Measurements from ENCODE around the gene B2M.
"Not testable (repeated sequence)": the region's sequence is repeated elsewhere in the genome, so short reads cannot be mapped to it uniquely, and the experiment has no call there.

B2M gene

GRCh38 chr15:44675911-44676310 is 35.4 kb upstream of the B2M start:
- Histone ChIP-seq H3K27ac (no peak overlapping the region), H3K4me1 (ENCODE audit: control insufficient read depth in 1 of 2, insufficient read depth in 1 of 2, low read depth in 1 of 2, low read length in 1 of 2) (no peaks in the 10 kb centered on the region)
- TF ChIP-seq CTCF (IDR thresholded peaks at IDR 0.05): no peak

GRCh38 chr15:44676676-44677075 is 34.6 kb upstream of the B2M start:
- Histone ChIP-seq H3K36me3 (no peaks in the 10 kb centered on the region), H3K4me3 (ENCODE audit: low read depth in 1 of 2, low read length in 1 of 2) (no peak overlapping the region), H3K27ac (no peak overlapping the region), H3K4me1 (ENCODE audit: control insufficient read depth in 1 of 2, insufficient read depth in 1 of 2, low read depth in 1 of 2, low read length in 1 of 2) (peaks cover 0 to under 1% of the 10 kb centered on the region in 2 experiments), H3K27me3 (no peaks in the 10 kb centered on the region), H3K9me3 (no peaks in the 10 kb centered on the region)
- TF ChIP-seq CTCF (IDR thresholded peaks at IDR 0.05): no peak

More at GRCh38 chr15:44675911-44676310, 35.4 kb upstream of the B2M start:
- Histone ChIP-seq H3K9me3 (no peaks in the 10 kb centered on the region), H3K27me3 (no peaks in the 10 kb centered on the region), H3K36me3 (no peaks in the 10 kb centered on the region), H3K4me3 (ENCODE audit: low read depth in 1 of 2, low read length in 1 of 2) (no peak overlapping the region)

DNA sequence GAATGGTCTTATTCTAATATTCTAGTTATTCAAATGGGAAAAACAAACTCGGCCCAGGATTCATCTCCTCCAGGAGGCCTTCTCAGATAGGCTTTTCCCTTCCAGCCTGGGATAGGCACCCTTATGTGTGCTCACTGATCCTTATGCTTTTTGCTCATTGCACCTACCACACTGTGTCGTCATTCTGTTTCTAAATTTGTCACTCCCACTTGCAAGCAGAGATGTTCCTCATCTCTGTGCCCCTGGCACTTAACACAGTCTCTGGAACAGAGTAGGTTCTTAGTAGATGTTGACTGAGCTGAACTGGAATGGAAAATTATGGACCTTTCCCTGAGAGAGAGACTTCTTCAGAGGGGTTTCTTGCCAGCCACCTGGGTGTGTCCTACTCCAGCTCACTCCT is 29.1 kb upstream of the B2M start:
- Histone ChIP-seq H3K4me1 (ENCODE audit: control insufficient read depth in 1 of 2, insufficient read depth in 1 of 2, low read depth in 1 of 2, low read length in 1 of 2) (peaks cover 16 to 20% of the 10 kb centered on the region in 2 experiments), H3K27me3 (no peaks in the 10 kb centered on the region), H3K27ac (peak overlapping the region; percentile 85), H3K9me3 (no peaks in the 10 kb centered on the region), H3K4me3 (ENCODE audit: low read depth in 1 of 2, low read length in 1 of 2) (peak overlapping the region in 1 of 2 experiments; percentile 8), H3K36me3 (no peaks in the 10 kb centered on the region)
- TF ChIP-seq CTCF (IDR thresholded peaks at IDR 0.05): no peak

GRCh38 chr15:44682809-44683682 is 28.3 kb upstream of the B2M start:
- H3K36me3 ChIP-seq, H3K9me3 ChIP-seq, H3K27me3 ChIP-seq: not testable (repeated sequence)
- Histone ChIP-seq H3K27ac (peak overlapping the region; percentile 85), H3K4me3 (ENCODE audit: low read depth in 1 of 2, low read length in 1 of 2) (peak overlapping the region in 1 of 2 experiments; percentile 30), H3K4me1 (ENCODE audit: control insufficient read depth in 1 of 2, insufficient read depth in 1 of 2, low read depth in 1 of 2, low read length in 1 of 2) (peaks cover 16 to 20% of the 10 kb centered on the region in 2 experiments)

- not testable (repeated sequence) for H3K27ac ChIP-seq; H3K36me3 ChIP-seq; H3K27me3 ChIP-seq; H3K9me3 ChIP-seq; H3K4me3 ChIP-seq (ENCODE audit: low read depth in 1 of 2, low read length in 1 of 2); H3K4me1 ChIP-seq (ENCODE audit: control insufficient read depth in 1 of 2, insufficient read depth in 1 of 2, low read depth in 1 of 2, low read length in 1 of 2)
These were observed 22.0 kb upstream of the B2M start for GRCh38 chr15:44689318-44689717.

DNA sequence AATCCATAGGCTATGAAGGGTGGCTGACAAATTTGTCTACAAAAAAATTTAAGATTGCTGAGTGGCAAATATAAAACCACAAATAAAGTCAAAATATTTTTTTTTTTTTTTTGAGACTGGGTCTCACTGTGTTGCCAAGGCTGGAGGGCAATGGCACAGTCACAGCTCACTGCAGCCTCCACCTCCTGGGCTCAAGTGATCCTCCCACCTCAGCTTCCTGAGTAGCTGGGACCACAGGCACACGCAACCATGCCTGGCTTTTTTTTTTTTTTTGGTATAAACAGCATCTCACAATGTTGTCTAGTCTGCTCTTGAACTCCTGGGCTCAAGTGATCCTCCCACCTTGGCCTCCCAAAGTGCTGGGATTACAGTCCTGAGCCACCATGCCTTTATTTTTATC is 21.1 kb upstream of the B2M start:
- not testable (repeated sequence) for H3K4me3 ChIP-seq (ENCODE audit: low read depth in 1 of 2, low read length in 1 of 2); H3K27ac ChIP-seq; H3K4me1 ChIP-seq (ENCODE audit: control insufficient read depth in 1 of 2, insufficient read depth in 1 of 2, low read depth in 1 of 2, low read length in 1 of 2); H3K27me3 ChIP-seq; H3K9me3 ChIP-seq; H3K36me3 ChIP-seq

DNA sequence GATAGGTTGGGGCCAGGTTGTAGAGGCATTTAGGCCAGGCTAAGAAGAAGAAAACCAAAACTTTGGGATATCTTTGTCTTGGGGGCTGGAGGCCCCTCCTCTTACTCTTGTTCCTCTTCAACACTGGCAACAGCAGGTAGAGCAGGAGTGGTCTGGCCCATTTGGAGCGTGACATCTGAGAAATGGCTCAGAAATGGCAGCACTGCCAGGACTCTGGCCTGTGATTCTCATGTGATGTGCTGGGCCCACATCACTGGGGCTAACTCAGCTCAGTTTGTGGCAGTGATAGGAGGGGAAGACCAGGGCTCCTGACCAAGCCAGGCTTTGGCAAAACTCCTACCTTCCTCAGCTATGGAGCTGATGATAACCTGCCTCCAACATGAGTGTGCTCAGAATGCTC is 18.7 kb upstream of the B2M start:
- Histone ChIP-seq H3K9me3 (no peaks in the 10 kb centered on the region), H3K4me1 (ENCODE audit: control insufficient read depth in 1 of 2, insufficient read depth in 1 of 2, low read depth in 1 of 2, low read length in 1 of 2) (no peaks in the 10 kb centered on the region), H3K4me3 (ENCODE audit: low read depth in 1 of 2, low read length in 1 of 2) (no peak overlapping the region), H3K27ac (no peak overlapping the region), H3K36me3 (no peaks in the 10 kb centered on the region), H3K27me3 (no peaks in the 10 kb centered on the region)
- no peak for TF ChIP-seq CTCF (IDR thresholded peaks at IDR 0.05)
